ENCODE data around the gene KCNJ4.

KCNJ4 gene

DNA sequence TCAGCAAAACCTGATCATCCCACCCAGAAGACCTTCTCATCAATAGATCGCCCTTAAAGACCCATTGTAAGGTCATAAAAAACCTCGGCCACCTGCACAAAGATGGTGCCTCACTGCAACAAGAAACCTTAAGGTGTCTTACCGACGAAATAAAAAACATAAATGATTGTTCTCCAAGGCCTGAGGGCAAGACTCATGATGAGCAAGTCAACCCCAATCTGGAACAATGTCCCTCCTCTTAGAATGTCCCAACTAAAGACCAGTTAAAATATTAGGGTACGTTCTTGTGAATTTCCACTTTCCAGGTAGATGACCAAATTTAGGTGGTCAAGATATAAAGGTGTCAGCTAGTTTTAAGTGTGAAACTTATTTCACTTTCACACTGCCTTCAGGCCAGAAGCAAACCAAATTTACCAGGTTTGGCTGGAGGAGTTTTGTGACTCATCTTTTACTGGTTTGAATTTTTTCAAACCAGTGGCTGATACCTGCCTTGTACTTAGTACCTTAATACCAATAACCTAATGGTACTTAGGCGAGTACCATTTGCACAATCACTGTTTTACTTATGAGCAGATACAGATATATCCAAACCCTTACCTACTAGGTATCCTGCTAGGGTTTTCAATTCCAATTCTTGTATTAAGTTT, 27.8 kb upstream of the KCNJ4 start:
- Histone ChIP-seq H3K4me1 (ENCODE audit: low read length) (peaks cover 9% of the 10 kb centered on the region; the same call in 1 of the 2 replicates), H3F3A (ENCODE audit: insufficient read depth, low read length) (peaks cover 50% of the 10 kb centered on the region), H3K9ac (ENCODE audit: low read length) (no peak overlapping the region), H3K27me3 (replicated peaks; ENCODE audit: insufficient read depth, low read length) (no peaks in the 10 kb centered on the region), H3K79me2 (ENCODE audit: low read length) (peaks cover 12% of the 10 kb centered on the region), H3K4me3 (ENCODE audit: low read length) (no peak overlapping the region), H3K4me2 (ENCODE audit: low read depth, low read length) (no peak overlapping the region), H3K9me2 (replicated peaks; ENCODE audit: insufficient read depth, low read length) (no peaks in the 10 kb centered on the region), H3K27ac (ENCODE audit: low read length) (no peak overlapping the region), H3K36me3 (replicated peaks; ENCODE audit: insufficient read depth, low read length) (peaks cover 23% of the 10 kb centered on the region), H4K20me1 (ENCODE audit: insufficient read depth, low read length) (no peaks in the 10 kb centered on the region; the same call in 1 of the 2 replicates), H3K9me3 (replicated peaks; ENCODE audit: insufficient read depth, low read length) (no peaks in the 10 kb centered on the region), H2AFZ (ENCODE audit: low read length) (no peak overlapping the region)
- TF ChIP-seq, protein P1, sequence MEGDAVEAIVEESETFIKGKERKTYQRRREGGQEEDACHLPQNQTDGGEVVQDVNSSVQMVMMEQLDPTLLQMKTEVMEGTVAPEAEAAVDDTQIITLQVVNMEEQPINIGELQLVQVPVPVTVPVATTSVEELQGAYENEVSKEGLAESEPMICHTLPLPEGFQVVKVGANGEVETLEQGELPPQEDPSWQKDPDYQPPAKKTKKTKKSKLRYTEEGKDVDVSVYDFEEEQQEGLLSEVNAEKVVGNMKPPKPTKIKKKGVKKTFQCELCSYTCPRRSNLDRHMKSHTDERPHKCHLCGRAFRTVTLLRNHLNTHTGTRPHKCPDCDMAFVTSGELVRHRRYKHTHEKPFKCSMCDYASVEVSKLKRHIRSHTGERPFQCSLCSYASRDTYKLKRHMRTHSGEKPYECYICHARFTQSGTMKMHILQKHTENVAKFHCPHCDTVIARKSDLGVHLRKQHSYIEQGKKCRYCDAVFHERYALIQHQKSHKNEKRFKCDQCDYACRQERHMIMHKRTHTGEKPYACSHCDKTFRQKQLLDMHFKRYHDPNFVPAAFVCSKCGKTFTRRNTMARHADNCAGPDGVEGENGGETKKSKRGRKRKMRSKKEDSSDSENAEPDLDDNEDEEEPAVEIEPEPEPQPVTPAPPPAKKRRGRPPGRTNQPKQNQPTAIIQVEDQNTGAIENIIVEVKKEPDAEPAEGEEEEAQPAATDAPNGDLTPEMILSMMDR (IDR thresholded peaks at IDR 0.05; ENCODE audit: low read length): no peak
- no peak for TF ChIP-seq EZH2 (optimal IDR thresholded peaks at IDR 0.05; ENCODE audit: low read depth, low read length)
- no peak for TF ChIP-seq EZH2phosphoT487 (IDR thresholded peaks at IDR 0.05; ENCODE audit: low read length)
- no peak for DNase-seq

DNA sequence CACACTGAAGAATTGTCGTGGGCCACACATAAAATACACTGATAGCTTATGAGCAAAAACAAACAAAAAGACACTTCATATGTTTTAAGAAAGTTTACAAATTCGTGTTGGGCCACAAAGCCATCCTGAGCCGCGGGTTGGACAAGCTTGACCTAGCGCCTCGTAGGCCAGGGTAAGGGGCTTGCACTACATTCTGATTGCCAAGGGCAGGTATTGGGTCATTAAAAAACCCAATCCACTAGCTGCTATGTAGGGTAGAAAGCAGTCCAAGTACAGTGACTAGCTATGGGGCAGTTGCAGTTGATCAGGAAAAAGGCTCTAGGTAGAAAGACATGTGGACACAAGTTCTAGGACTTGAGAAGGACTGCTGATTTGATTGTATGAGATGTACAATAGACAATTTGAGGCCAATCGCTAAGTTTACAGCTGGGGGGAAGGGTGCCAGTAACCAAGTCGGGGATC, 26.9 kb upstream of the KCNJ4 start:
- Histone ChIP-seq H3K4me1 (ENCODE audit: low read length) (peaks cover 9% of the 10 kb centered on the region; the same call in 1 of the 2 replicates), H3K9ac (ENCODE audit: low read length) (no peak overlapping the region), H2AFZ (ENCODE audit: low read length) (no peak overlapping the region), H3K9me2 (replicated peaks; ENCODE audit: insufficient read depth, low read length) (no peaks in the 10 kb centered on the region), H3K27me3 (replicated peaks; ENCODE audit: insufficient read depth, low read length) (no peaks in the 10 kb centered on the region), H3K27ac (ENCODE audit: low read length) (no peak overlapping the region), H4K20me1 (ENCODE audit: insufficient read depth, low read length) (no peaks in the 10 kb centered on the region), H3K4me3 (ENCODE audit: low read length) (no peak overlapping the region), H3K4me2 (ENCODE audit: low read depth, low read length) (no peak overlapping the region), H3F3A (ENCODE audit: insufficient read depth, low read length) (peaks cover 49% of the 10 kb centered on the region), H3K9me3 (replicated peaks; ENCODE audit: insufficient read depth, low read length) (no peaks in the 10 kb centered on the region), H3K79me2 (ENCODE audit: low read length) (0 out of 2 replicates have a peak, but pooled peaks cover 8% of the 10 kb centered on the region), H3K36me3 (replicated peaks; ENCODE audit: insufficient read depth, low read length) (peaks cover 21% of the 10 kb centered on the region; the same call in 1 of the 2 replicates)
- DNase-seq: no peak
- TF ChIP-seq EZH2 (optimal IDR thresholded peaks at IDR 0.05; ENCODE audit: low read depth, low read length) (no peak), EZH2phosphoT487 (IDR thresholded peaks at IDR 0.05; ENCODE audit: low read length) (no peak)
- TF ChIP-seq, protein P1 (IDR thresholded peaks at IDR 0.05; ENCODE audit: low read length): no peak

DNA sequence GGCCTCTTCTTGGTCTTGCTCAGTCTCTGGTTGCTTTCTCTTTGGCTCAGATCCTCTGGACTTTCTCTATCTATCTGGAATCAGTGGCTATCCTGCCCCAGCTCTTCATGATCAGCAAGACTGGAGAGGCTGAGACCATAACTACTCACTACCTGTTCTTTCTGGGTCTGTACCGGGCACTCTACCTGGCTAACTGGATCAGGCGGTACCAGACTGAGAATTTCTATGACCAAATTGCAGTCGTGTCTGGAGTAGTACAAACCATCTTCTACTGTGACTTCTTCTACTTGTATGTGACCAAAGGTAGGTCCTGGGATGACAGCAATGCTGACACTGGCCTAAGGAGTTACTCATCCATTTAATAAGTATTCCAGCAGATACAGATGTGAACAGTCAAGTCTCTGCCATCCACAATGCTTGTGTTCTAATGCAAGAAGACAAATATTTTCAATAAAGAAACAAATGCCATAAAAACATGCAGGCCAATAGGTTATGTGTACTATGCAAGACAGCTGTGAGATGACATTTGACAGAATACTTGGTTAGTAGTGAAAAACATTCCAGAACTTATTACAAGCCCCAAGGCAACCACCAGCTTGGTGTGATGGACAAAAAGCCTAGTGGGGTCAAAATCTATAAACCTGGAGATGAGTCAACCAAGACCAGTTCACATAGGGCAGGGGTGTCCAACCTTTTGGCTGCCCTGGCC, 26.3 kb upstream of the KCNJ4 start:
- no peaks in the 10 kb centered on the region for H3K27me3 ChIP-seq (replicated peaks; ENCODE audit: insufficient read depth, low read length)
- H3K79me2 ChIP-seq (ENCODE audit: low read length): 0 out of 2 replicates have a peak, but pooled peaks cover 4% of the 10 kb centered on the region
- no peak overlapping the region for H2AFZ ChIP-seq (ENCODE audit: low read length)
- no peak overlapping the region for H3K9ac ChIP-seq (ENCODE audit: low read length)
- no peak for TF ChIP-seq EZH2phosphoT487 (IDR thresholded peaks at IDR 0.05; ENCODE audit: low read length)
- TF ChIP-seq EZH2 (optimal IDR thresholded peaks at IDR 0.05; ENCODE audit: low read depth, low read length): no peak
- TF ChIP-seq, protein P1 (IDR thresholded peaks at IDR 0.05; ENCODE audit: low read length): no peak
- no peaks in the 10 kb centered on the region for H3K9me3 ChIP-seq (replicated peaks; ENCODE audit: insufficient read depth, low read length)
- no peak overlapping the region for H3K4me3 ChIP-seq (ENCODE audit: low read length)
- peaks cover 9% of the 10 kb centered on the region; the same call in 1 of the 2 replicates for H3K4me1 ChIP-seq (ENCODE audit: low read length)
- no peaks in the 10 kb centered on the region for H4K20me1 ChIP-seq (ENCODE audit: insufficient read depth, low read length)
- no peak overlapping the region for H3K4me2 ChIP-seq (ENCODE audit: low read depth, low read length)
- DNase-seq: no peak
- no peaks in the 10 kb centered on the region for H3K9me2 ChIP-seq (replicated peaks; ENCODE audit: insufficient read depth, low read length)
- H3F3A ChIP-seq (ENCODE audit: insufficient read depth, low read length): peaks cover 46% of the 10 kb centered on the region
- H3K27ac ChIP-seq (ENCODE audit: low read length): no peak overlapping the region
- H3K36me3 ChIP-seq (replicated peaks; ENCODE audit: insufficient read depth, low read length): peaks cover 21% of the 10 kb centered on the region; the same call in 1 of the 2 replicates

Measured in MM.1S (cell line).